HepG2 (cell line): Measurements from ENCODE around the gene XPO1. TPM values are rescaled to one million over a fixed set of nuclear protein-coding genes. Genes with fewer than 3 reads are reported as not detected.

Experiments
- ELF3 ChIP-seq: IDR thresholded peaks from 2 replicates; pipeline ENCODE4 v1.6.1; 2016; ENCODE audit warnings: missing genetic modification reagents, missing compliant biosample characterization
- FOXA1 ChIP-seq, 2 experiments: fragments of 450-650 bp in 1 of 2; sonication (generic) in 1 of 2; formaldehyde crosslinking in 1 of 2; IDR thresholded peaks; 2 replicates each; pipeline versions ENCODE4 v1.4.0 to v1.6.1; 2016 to 2020; ENCODE audit warnings: missing genetic modification reagents in 1 of 2
- FOXJ3 ChIP-seq: sonication (generic); formaldehyde crosslinking; IDR thresholded peaks from 2 replicates; pipeline ENCODE4 v1.4.0; 2020; ENCODE audit warnings: missing genetic modification reagents, mild to moderate bottlenecking, borderline replicate concordance
- FOXK2 ChIP-seq: fragments of 450-650 bp; IDR thresholded peaks from 2 replicates; pipeline ENCODE4 v1.6.1; 2016
- GTF2F1 ChIP-seq: fragments of 150-350 bp; IDR thresholded peaks from 2 replicates; pipeline ENCODE4 v1.6.1; 2014; ENCODE audit warnings: low read length
- HCFC1 ChIP-seq: fragments of 150-350 bp; IDR thresholded peaks from 2 replicates; pipeline ENCODE4 v1.6.1; 2014; ENCODE audit warnings: low read depth, low read length
- HMG20A ChIP-seq: IDR thresholded peaks from 2 replicates; pipeline ENCODE4 v1.6.1; 2016; ENCODE audit warnings: borderline replicate concordance
- HNF4G ChIP-seq, 2 experiments: sonication (generic) in 1 of 2; formaldehyde crosslinking in 1 of 2; IDR thresholded peaks; 2 replicates each; pipeline versions ENCODE4 v1.4.0 to v1.6.1; 2011 to 2020; ENCODE audit warnings: borderline replicate concordance in 2 of 2, low read depth in 2 of 2, mild to moderate bottlenecking in 2 of 2, low read length in 1 of 2, missing genetic modification reagents in 1 of 2, moderate library complexity in 1 of 2
- IRF2 ChIP-seq: IDR thresholded peaks from 2 replicates; pipeline ENCODE4 v1.6.1; 2018; ENCODE audit warnings: missing genetic modification reagents, missing compliant biosample characterization
- JUNB ChIP-seq: sonication (generic); formaldehyde crosslinking; IDR thresholded peaks from 2 replicates; pipeline ENCODE4 v1.8.0; 2022; ENCODE audit warnings: missing genetic modification reagents, mild to moderate bottlenecking, borderline replicate concordance
- KAT7 ChIP-seq: IDR thresholded peaks from 2 replicates; pipeline ENCODE4 v1.6.1; 2018; ENCODE audit warnings: borderline replicate concordance, missing compliant biosample characterization
- KDM3A ChIP-seq: IDR thresholded peaks from 2 replicates; pipeline ENCODE4 v1.6.1; 2018; ENCODE audit warnings: low read depth, missing compliant biosample characterization
- MIXL1 ChIP-seq: IDR thresholded peaks from 2 replicates; pipeline ENCODE4 v1.6.1; 2016
- NFKBIZ ChIP-seq: IDR thresholded peaks from 2 replicates; pipeline ENCODE4 v1.6.1; 2018; ENCODE audit warnings: missing genetic modification reagents, missing compliant biosample characterization
- SIX1 ChIP-seq: sonication (generic); formaldehyde crosslinking; IDR thresholded peaks from 2 replicates; pipeline ENCODE4 v1.4.0; 2020; ENCODE audit warnings: missing genetic modification reagents, borderline replicate concordance
- SPEN ChIP-seq: sonication (generic); formaldehyde crosslinking; IDR thresholded peaks from 2 replicates; pipeline ENCODE4 v1.5.1; 2020; ENCODE audit warnings: low read depth, mild to moderate bottlenecking, missing genetic modification reagents
- SRF ChIP-seq: IDR thresholded peaks from 2 replicates; pipeline ENCODE4 v1.6.1; 2011; ENCODE audit warnings: mild to moderate bottlenecking, low read depth, low read length, moderate library complexity
- YEATS2 ChIP-seq: sonication (generic); formaldehyde crosslinking; IDR thresholded peaks from 2 replicates; pipeline ENCODE4 v1.4.0; 2020; ENCODE audit warnings: missing genetic modification reagents, borderline replicate concordance
- YY1 ChIP-seq: IDR thresholded peaks from 2 replicates; pipeline ENCODE4 v1.6.1; 2011; ENCODE audit warnings: low read length, low read depth, moderate library complexity, mild to moderate bottlenecking; ENCODE audit not compliant: insufficient read depth, insufficient replicate concordance
- ZNF441 ChIP-seq: sonication (generic); formaldehyde crosslinking; IDR thresholded peaks from 2 replicates; pipeline ENCODE4 v1.7.0; 2021; ENCODE audit warnings: missing genetic modification reagents, borderline replicate concordance
- ZNF644 ChIP-seq: IDR thresholded peaks from 2 replicates; pipeline ENCODE4 v1.6.1; 2016; ENCODE audit warnings: low read depth
- polyA plus RNA-seq, 8 experiments: library from polyadenylated mRNA; depleted of rRNA in 3 of 8; stranded (reverse) in 7 of 8; unstranded in 1 of 8; fragments of >200 nt; fragmentation: Illumina TruSeq in 4 of 8; extraction: Trizol in 4 of 8; gene quantifications; 2 replicates each; pipeline versions ENCODE4 v1.2.1 to v1.2.3, GENCODE V29; 2011 to 2016; ENCODE audit warnings: low read depth in 4 of 8, missing spikeins in 1 of 8, mixed read lengths in 1 of 8; ENCODE audit not compliant: insufficient read depth in 1 of 8
- total RNA-seq, 5 experiments: library from RNA; depleted of rRNA; stranded (reverse); fragments of >200 nt; fragmentation: Illumina TruSeq; extraction: Trizol; gene quantifications; 2 replicates each; pipeline ENCODE4 v1.2.3, GENCODE V29; 2016; ENCODE audit warnings: low read depth in 1 of 5
- TF ChIP-seq, protein P1 (sequence below): sonication (generic); formaldehyde crosslinking; IDR thresholded peaks from 2 replicates; pipeline ENCODE4 v1.5.0; 2020; ENCODE audit warnings: mild to moderate bottlenecking, missing genetic modification reagents
- TF ChIP-seq, protein P2 (sequence below): sonication (generic); formaldehyde crosslinking; IDR thresholded peaks from 2 replicates; pipeline ENCODE4 v1.5.1; 2020; ENCODE audit warnings: mild to moderate bottlenecking, missing genetic modification reagents, borderline replicate concordance

Gene XPO1
- total and polyA plus RNA-seq, 2 of the 13 experiments (the other 11 are each of a cell fraction or from before 2014, with no cell fraction given) = 67.4 to 212 TPM

DNA sequence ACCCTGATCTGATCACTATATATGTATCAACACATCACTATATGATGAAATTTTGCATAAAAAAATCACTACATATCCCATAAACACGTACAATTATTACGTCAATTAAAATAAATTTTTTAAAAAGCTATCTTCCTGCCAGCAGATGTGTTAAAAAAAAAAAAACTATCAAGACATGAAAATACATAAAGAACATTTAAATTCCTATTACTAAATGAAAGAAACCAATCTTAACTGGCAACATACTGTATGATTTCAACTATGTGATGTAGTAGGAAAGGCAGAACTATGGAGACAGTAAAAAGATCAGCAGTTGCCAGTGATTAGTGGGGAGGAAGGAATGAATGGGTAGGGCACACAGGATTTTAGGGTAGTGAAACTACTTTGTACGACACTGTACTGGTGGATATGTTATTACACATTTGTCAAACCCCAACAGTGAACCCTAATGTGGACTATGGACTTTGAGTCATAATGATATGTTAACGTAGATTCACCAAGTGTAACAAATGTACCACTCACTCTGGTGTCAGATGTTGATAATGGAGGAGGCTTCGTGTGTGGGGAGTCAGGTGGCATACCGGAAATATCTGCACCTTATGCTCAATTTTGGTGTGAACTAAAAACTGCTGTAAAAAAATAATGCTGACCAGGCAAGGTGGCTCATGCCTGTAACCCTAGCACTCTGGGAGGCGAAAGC, 94.7 kb downstream of the XPO1 start (continued):
- TF ChIP-seq SPEN (CRISPR knock-in tag) (0 out of 2 replicates have a peak, but pooled peaks have one; percentile 33), HMG20A (CRISPR knock-in tag) (peak; percentile 69; the same call in 1 of the 2 replicates), FOXJ3 (peak; percentile 14; the same call in 1 of the 2 replicates), ELF3 (CRISPR knock-in tag) (peak; percentile 82), NFKBIZ (CRISPR knock-in tag) (peak; percentile 40; the same call in 1 of the 2 replicates), SRF (0 out of 2 replicates have a peak, but pooled peaks have one; percentile 45), HNF4G (IDR thresholded peaks at IDR 0.05; ENCODE audit: borderline replicate concordance, low read depth, low read length) (peak; percentile 87), HNF4G (CRISPR knock-in tag; IDR thresholded peaks at IDR 0.05; ENCODE audit: borderline replicate concordance, low read depth) (peak; percentile 86), KDM3A (CRISPR knock-in tag) (0 out of 2 replicates have a peak, but pooled peaks have one; percentile 46), ZNF441 (CRISPR knock-in tag) (no peak), FOXA1 (IDR thresholded peaks at IDR 0.05) (no peak), FOXA1 (CRISPR knock-in tag; IDR thresholded peaks at IDR 0.05) (peak; percentile 38; the same call in 1 of the 2 replicates), YY1 (no peak), MIXL1 (peak; percentile 82), KAT7 (CRISPR knock-in tag) (0 out of 2 replicates have a peak, but pooled peaks have one; percentile 68), SIX1 (CRISPR knock-in tag) (peak; percentile 86; the same call in 1 of the 2 replicates), FOXK2 (0 out of 2 replicates have a peak, but pooled peaks have one; percentile 37), JUNB (CRISPR knock-in tag) (0 out of 2 replicates have a peak, but pooled peaks have one; percentile 34), HCFC1 (no peak), GTF2F1 (no peak), IRF2 (CRISPR knock-in tag) (peak; percentile 79), YEATS2 (CRISPR knock-in tag) (peak; percentile 46; the same call in 1 of the 2 replicates), ZNF644 (peak; percentile 95)
- TF ChIP-seq, protein P1, sequence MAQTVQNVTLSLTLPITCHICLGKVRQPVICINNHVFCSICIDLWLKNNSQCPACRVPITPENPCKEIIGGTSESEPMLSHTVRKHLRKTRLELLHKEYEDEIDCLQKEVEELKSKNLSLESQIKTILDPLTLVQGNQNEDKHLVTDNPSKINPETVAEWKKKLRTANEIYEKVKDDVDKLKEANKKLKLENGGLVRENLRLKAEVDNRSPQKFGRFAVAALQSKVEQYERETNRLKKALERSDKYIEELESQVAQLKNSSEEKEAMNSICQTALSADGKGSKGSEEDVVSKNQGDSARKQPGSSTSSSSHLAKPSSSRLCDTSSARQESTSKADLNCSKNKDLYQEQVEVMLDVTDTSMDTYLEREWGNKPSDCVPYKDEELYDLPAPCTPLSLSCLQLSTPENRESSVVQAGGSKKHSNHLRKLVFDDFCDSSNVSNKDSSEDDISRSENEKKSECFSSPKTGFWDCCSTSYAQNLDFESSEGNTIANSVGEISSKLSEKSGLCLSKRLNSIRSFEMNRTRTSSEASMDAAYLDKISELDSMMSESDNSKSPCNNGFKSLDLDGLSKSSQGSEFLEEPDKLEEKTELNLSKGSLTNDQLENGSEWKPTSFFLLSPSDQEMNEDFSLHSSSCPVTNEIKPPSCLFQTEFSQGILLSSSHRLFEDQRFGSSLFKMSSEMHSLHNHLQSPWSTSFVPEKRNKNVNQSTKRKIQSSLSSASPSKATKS (CRISPR knock-in tag) = no peak
- TF ChIP-seq, protein P2, sequence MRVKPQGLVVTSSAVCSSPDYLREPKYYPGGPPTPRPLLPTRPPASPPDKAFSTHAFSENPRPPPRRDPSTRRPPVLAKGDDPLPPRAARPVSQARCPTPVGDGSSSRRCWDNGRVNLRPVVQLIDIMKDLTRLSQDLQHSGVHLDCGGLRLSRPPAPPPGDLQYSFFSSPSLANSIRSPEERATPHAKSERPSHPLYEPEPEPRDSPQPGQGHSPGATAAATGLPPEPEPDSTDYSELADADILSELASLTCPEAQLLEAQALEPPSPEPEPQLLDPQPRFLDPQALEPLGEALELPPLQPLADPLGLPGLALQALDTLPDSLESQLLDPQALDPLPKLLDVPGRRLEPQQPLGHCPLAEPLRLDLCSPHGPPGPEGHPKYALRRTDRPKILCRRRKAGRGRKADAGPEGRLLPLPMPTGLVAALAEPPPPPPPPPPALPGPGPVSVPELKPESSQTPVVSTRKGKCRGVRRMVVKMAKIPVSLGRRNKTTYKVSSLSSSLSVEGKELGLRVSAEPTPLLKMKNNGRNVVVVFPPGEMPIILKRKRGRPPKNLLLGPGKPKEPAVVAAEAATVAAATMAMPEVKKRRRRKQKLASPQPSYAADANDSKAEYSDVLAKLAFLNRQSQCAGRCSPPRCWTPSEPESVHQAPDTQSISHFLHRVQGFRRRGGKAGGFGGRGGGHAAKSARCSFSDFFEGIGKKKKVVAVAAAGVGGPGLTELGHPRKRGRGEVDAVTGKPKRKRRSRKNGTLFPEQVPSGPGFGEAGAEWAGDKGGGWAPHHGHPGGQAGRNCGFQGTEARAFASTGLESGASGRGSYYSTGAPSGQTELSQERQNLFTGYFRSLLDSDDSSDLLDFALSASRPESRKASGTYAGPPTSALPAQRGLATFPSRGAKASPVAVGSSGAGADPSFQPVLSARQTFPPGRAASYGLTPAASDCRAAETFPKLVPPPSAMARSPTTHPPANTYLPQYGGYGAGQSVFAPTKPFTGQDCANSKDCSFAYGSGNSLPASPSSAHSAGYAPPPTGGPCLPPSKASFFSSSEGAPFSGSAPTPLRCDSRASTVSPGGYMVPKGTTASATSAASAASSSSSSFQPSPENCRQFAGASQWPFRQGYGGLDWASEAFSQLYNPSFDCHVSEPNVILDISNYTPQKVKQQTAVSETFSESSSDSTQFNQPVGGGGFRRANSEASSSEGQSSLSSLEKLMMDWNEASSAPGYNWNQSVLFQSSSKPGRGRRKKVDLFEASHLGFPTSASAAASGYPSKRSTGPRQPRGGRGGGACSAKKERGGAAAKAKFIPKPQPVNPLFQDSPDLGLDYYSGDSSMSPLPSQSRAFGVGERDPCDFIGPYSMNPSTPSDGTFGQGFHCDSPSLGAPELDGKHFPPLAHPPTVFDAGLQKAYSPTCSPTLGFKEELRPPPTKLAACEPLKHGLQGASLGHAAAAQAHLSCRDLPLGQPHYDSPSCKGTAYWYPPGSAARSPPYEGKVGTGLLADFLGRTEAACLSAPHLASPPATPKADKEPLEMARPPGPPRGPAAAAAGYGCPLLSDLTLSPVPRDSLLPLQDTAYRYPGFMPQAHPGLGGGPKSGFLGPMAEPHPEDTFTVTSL (CRISPR knock-in tag) = peak; percentile 29; the same call in 1 of the 2 replicates
